ENCODE measurements around the gene C11orf68.
A peak's percentile ranks its signal among the peaks of the same experiment; 100 is the strongest.

Gene C11orf68

GRCh38 chr11:65880027-65880426 lies 38.8 kb downstream of the C11orf68 start:
- no peak overlapping the region for H4K5ac ChIP-seq (ENCODE audit: low read length)
- peaks cover 9% of the 10 kb centered on the region for H3K36me3 ChIP-seq (ENCODE audit: control insufficient read depth, insufficient read depth, low read length)

GRCh38 chr11:65879617-65880016 lies 39.2 kb downstream of the C11orf68 start, which contains the start of gene CTSW:
TSS of gene CTSW (plus strand) at chr11:65879837. CDS start at chr11:65879855, 18 bp downstream.
- DNase-seq = no peak
- Histone ChIP-seq H2BK120ac (ENCODE audit: low read depth, low read length) (no peak within 1 kb of the TSS), H4K5ac (ENCODE audit: low read length) (no peak within 1 kb of the TSS), H3K18ac (ENCODE audit: low read length) (no peak within 1 kb of the TSS), H3K36me3 (ENCODE audit: control insufficient read depth, insufficient read depth, low read length) (peaks cover 9% of the 10 kb centered on the region), H3K4ac (ENCODE audit: low read depth, low read length) (no peak within 1 kb of the TSS), H3K4me1 (ENCODE audit: control insufficient read depth, low read depth, low read length) (no peaks in the 10 kb centered on the region), H3K23ac (ENCODE audit: low read length) (no peak within 1 kb of the TSS), H4K8ac (ENCODE audit: low read depth, low read length) (no peak within 1 kb of the TSS), H3K27me3 (ENCODE audit: insufficient read depth, low read length, poor library complexity) (no peaks in the 10 kb centered on the region), H2BK15ac (replicated peaks; ENCODE audit: low read depth) (no peak within 1 kb of the TSS), H3K9ac (ENCODE audit: low read length) (no peak within 1 kb of the TSS), H3K79me2 (ENCODE audit: control insufficient read depth, insufficient read depth, low read length) (no peaks in the 10 kb centered on the region), H3K56ac (ENCODE audit: low read length) (no peak within 1 kb of the TSS), H2AK5ac (ENCODE audit: low read length) (no peak within 1 kb of the TSS), H2BK5ac (ENCODE audit: low read length) (no peak within 1 kb of the TSS), H3K4me3 (ENCODE audit: low read length) (no peak within 1 kb of the TSS), H3K4me2 (ENCODE audit: low read length) (no peak within 1 kb of the TSS), H3K79me1 (ENCODE audit: low read length) (peaks cover 2% of the 10 kb centered on the region), H3K27ac (ENCODE audit: low read depth, low read length) (no peak within 1 kb of the TSS)
- WGBS (ENCODE audit: extremely low coverage, insufficient coverage, low lambda C conversion rate) = no CpG with 5 or more reads among the region's 7 CpGs

More at GRCh38 chr11:65880027-65880426, 38.8 kb downstream of the C11orf68 start:
- Histone ChIP-seq H3K27ac (ENCODE audit: low read depth, low read length) (no peak overlapping the region), H2AK5ac (ENCODE audit: low read length) (no peak overlapping the region), H3K18ac (ENCODE audit: low read length) (no peak overlapping the region), H3K56ac (ENCODE audit: low read length) (no peak overlapping the region), H2BK15ac (replicated peaks; ENCODE audit: low read depth) (no peak overlapping the region), H2BK5ac (ENCODE audit: low read length) (no peak overlapping the region), H3K4me2 (ENCODE audit: low read length) (no peak overlapping the region), H3K9ac (ENCODE audit: low read length) (no peak overlapping the region), H3K79me1 (ENCODE audit: low read length) (peaks cover 2% of the 10 kb centered on the region), H3K4me3 (ENCODE audit: low read length) (no peak overlapping the region), H3K4me1 (ENCODE audit: control insufficient read depth, low read depth, low read length) (no peaks in the 10 kb centered on the region), H4K8ac (ENCODE audit: low read depth, low read length) (no peak overlapping the region), H3K4ac (ENCODE audit: low read depth, low read length) (no peak overlapping the region), H3K23ac (ENCODE audit: low read length) (no peak overlapping the region), H3K79me2 (ENCODE audit: control insufficient read depth, insufficient read depth, low read length) (no peaks in the 10 kb centered on the region), H3K27me3 (ENCODE audit: insufficient read depth, low read length, poor library complexity) (no peaks in the 10 kb centered on the region), H2BK120ac (ENCODE audit: low read depth, low read length) (no peak overlapping the region)
- DNase-seq = no peak
- no CpG with 5 or more reads among the region's 7 CpGs for WGBS (ENCODE audit: extremely low coverage, insufficient coverage, low lambda C conversion rate)

GRCh38 chr11:65873318-65874156 lies 45.3 kb downstream of the C11orf68 start:
- Histone ChIP-seq H3K4me1 (ENCODE audit: control insufficient read depth, low read depth, low read length) (no peaks in the 10 kb centered on the region), H3K9ac (ENCODE audit: low read length) (peak overlapping the region; percentile 84), H3K4me3 (ENCODE audit: low read length) (peak overlapping the region; percentile 59), H2AK5ac (ENCODE audit: low read length) (no peak overlapping the region), H3K27ac (ENCODE audit: low read depth, low read length) (no peak overlapping the region), H3K27me3 (ENCODE audit: insufficient read depth, low read length, poor library complexity) (no peaks in the 10 kb centered on the region), H3K4ac (ENCODE audit: low read depth, low read length) (no peak overlapping the region), H2BK120ac (ENCODE audit: low read depth, low read length) (no peak overlapping the region), H3K18ac (ENCODE audit: low read length) (peak overlapping the region; percentile 94), H4K8ac (ENCODE audit: low read depth, low read length) (no peak overlapping the region), H3K23ac (ENCODE audit: low read length) (peak overlapping the region; percentile 99), H3K4me2 (ENCODE audit: low read length) (peak overlapping the region; percentile 99), H3K79me2 (ENCODE audit: control insufficient read depth, insufficient read depth, low read length) (no peaks in the 10 kb centered on the region), H3K56ac (ENCODE audit: low read length) (peak overlapping the region; percentile 93), H3K79me1 (ENCODE audit: low read length) (no peaks in the 10 kb centered on the region), H2BK15ac (replicated peaks; ENCODE audit: low read depth) (no peak overlapping the region), H4K5ac (ENCODE audit: low read length) (no peak overlapping the region), H2BK5ac (ENCODE audit: low read length) (no peak overlapping the region), H3K36me3 (ENCODE audit: control insufficient read depth, insufficient read depth, low read length) (no peaks in the 10 kb centered on the region)
- no CpG with 5 or more reads among the region's 54 CpGs for WGBS (ENCODE audit: extremely low coverage, insufficient coverage, low lambda C conversion rate)
- DNase-seq = peak; percentile 93

GRCh38 chr11:65872586-65873317 lies 46.1 kb downstream of the C11orf68 start, which contains the start of gene EFEMP2:
TSS of gene EFEMP2 (minus strand) at chr11:65872800. CDS start at chr11:65872354, 446 bp downstream.
- Histone ChIP-seq H3K36me3 (ENCODE audit: control insufficient read depth, insufficient read depth, low read length) (no peaks in the 10 kb centered on the region), H2BK120ac (ENCODE audit: low read depth, low read length) (peak within 1 kb of the TSS; percentile 38)

GRCh38 chr11:65871811-65872548 lies 46.9 kb downstream of the C11orf68 start:
- DNase-seq = peak; percentile 62
- Histone ChIP-seq H3K79me1 (ENCODE audit: low read length) (no peaks in the 10 kb centered on the region), H3K4me2 (ENCODE audit: low read length) (peak overlapping the region; percentile 13), H3K36me3 (ENCODE audit: control insufficient read depth, insufficient read depth, low read length) (no peaks in the 10 kb centered on the region), H3K4me1 (ENCODE audit: control insufficient read depth, low read depth, low read length) (no peaks in the 10 kb centered on the region), H3K27me3 (ENCODE audit: insufficient read depth, low read length, poor library complexity) (no peaks in the 10 kb centered on the region), H2BK15ac (replicated peaks; ENCODE audit: low read depth) (no peak overlapping the region), H3K9ac (ENCODE audit: low read length) (peak overlapping the region; percentile 64), H2BK120ac (ENCODE audit: low read depth, low read length) (peak overlapping the region; percentile 38), H2BK5ac (ENCODE audit: low read length) (no peak overlapping the region), H3K23ac (ENCODE audit: low read length) (peak overlapping the region; percentile 29), H3K18ac (ENCODE audit: low read length) (peak overlapping the region; percentile 94), H2AK5ac (ENCODE audit: low read length) (no peak overlapping the region), H3K4ac (ENCODE audit: low read depth, low read length) (peak overlapping the region; percentile 88), H3K79me2 (ENCODE audit: control insufficient read depth, insufficient read depth, low read length) (no peaks in the 10 kb centered on the region), H3K56ac (ENCODE audit: low read length) (peak overlapping the region; percentile 93), H3K27ac (ENCODE audit: low read depth, low read length) (no peak overlapping the region), H3K4me3 (ENCODE audit: low read length) (no peak overlapping the region), H4K8ac (ENCODE audit: low read depth, low read length) (no peak overlapping the region), H4K5ac (ENCODE audit: low read length) (no peak overlapping the region)
- WGBS (ENCODE audit: extremely low coverage, insufficient coverage, low lambda C conversion rate) = no CpG with 5 or more reads among the region's 26 CpGs

More at GRCh38 chr11:65872586-65873317, 46.1 kb downstream of the C11orf68 start, which contains the start of gene EFEMP2:
- H3K4me2 ChIP-seq (ENCODE audit: low read length) = peak within 1 kb of the TSS; percentile 99
- H3K4me1 ChIP-seq (ENCODE audit: control insufficient read depth, low read depth, low read length) = no peaks in the 10 kb centered on the region
- H3K23ac ChIP-seq (ENCODE audit: low read length) = peak within 1 kb of the TSS; percentile 99
- peak within 1 kb of the TSS; percentile 88 for H3K4ac ChIP-seq (ENCODE audit: low read depth, low read length)
- H4K5ac ChIP-seq (ENCODE audit: low read length) = no peak within 1 kb of the TSS
- H3K56ac ChIP-seq (ENCODE audit: low read length) = peak within 1 kb of the TSS; percentile 93
- H4K8ac ChIP-seq (ENCODE audit: low read depth, low read length) = no peak within 1 kb of the TSS
- no peak within 1 kb of the TSS for H2BK15ac ChIP-seq (replicated peaks; ENCODE audit: low read depth)
- WGBS (ENCODE audit: extremely low coverage, insufficient coverage, low lambda C conversion rate) = no CpG with 5 or more reads among the region's 69 CpGs
- H3K9ac ChIP-seq (ENCODE audit: low read length) = peak within 1 kb of the TSS; percentile 88
- peak within 1 kb of the TSS; percentile 94 for H3K18ac ChIP-seq (ENCODE audit: low read length)
- no peaks in the 10 kb centered on the region for H3K79me1 ChIP-seq (ENCODE audit: low read length)
- H3K4me3 ChIP-seq (ENCODE audit: low read length) = peak within 1 kb of the TSS; percentile 59
- H3K27ac ChIP-seq (ENCODE audit: low read depth, low read length) = no peak within 1 kb of the TSS
- DNase-seq = no peak
- no peaks in the 10 kb centered on the region for H3K27me3 ChIP-seq (ENCODE audit: insufficient read depth, low read length, poor library complexity)
- H2AK5ac ChIP-seq (ENCODE audit: low read length) = no peak within 1 kb of the TSS
- H3K79me2 ChIP-seq (ENCODE audit: control insufficient read depth, insufficient read depth, low read length) = no peaks in the 10 kb centered on the region
- H2BK5ac ChIP-seq (ENCODE audit: low read length) = no peak within 1 kb of the TSS

Measured in mesendoderm (in vitro differentiated cells).